Activated CD4-positive, alpha-beta memory T cell treated with anti-CD3 and anti-CD28 coated beads for 36 hours (primary cell): ENCODE results near the gene TMED8. TPM values are rescaled to one million over a fixed set of nuclear protein-coding genes. Genes with fewer than 3 reads are reported as not detected.
"Not testable (repeated sequence)": the region's sequence is repeated elsewhere in the genome, so short reads cannot be mapped to it uniquely, and the experiment has no call there.

Experiments used
- CTCF ChIA-PET: fragments of 350-600 bp; sonication (Branson Sonifier 250); formaldehyde crosslinking; loops from one replicate; lab custom pipeline; 2021; ENCODE audit warnings: antibody characterized with exemption, inconsistent platforms; lab: Charles Lee
- POLR2A ChIA-PET: fragments of 350-600 bp; sonication (Branson Sonifier 250); formaldehyde crosslinking; loops from one replicate; lab custom pipeline; 2021; ENCODE audit warnings: antibody characterized with exemption; lab: Charles Lee
- DNase-seq: peaks from one replicate; pipeline ENCODE4 v3.0.0-alpha.2; 2020
- H3K27ac Mint-ChIP-seq: one replicate; pipeline ENCODE4 v1.8.0; 2021; ENCODE audit warnings: mixed read lengths
- H3K27me3 Mint-ChIP-seq: one replicate; pipeline ENCODE4 v1.8.0; 2021; ENCODE audit warnings: mixed read lengths
- H3K36me3 Mint-ChIP-seq: one replicate; pipeline ENCODE4 v1.8.0; 2021; ENCODE audit warnings: mixed read lengths
- H3K4me1 Mint-ChIP-seq: one replicate; pipeline ENCODE4 v1.8.0; 2021; ENCODE audit warnings: low read depth, mixed read lengths
- H3K4me3 Mint-ChIP-seq: one replicate; pipeline ENCODE4 v1.8.0; 2021; ENCODE audit warnings: mild to moderate bottlenecking, mixed read lengths
- H3K9me3 Mint-ChIP-seq: one replicate; pipeline ENCODE4 v1.8.0; 2021; ENCODE audit warnings: mixed read lengths
- intact Hi-C: fragments of 100-400 bp; cut with micrococcal nuclease; formaldehyde crosslinking; loops from one replicate; pipeline ENCODE4 v1.15.1; 2023
- total RNA-seq, 2 experiments: library from RNA; stranded (reverse); gene quantifications; one replicate each; pipeline ENCODE4 v1.2.3, GENCODE V29; 2021

The TMED8 gene
- total RNA-seq, result 10 to 100 TPM; 26.9 to 27.8 TPM

GRCh38 chr14:77376771-77377501, at the start of gene TMED8, which contains the start of gene SAMD15:
TSS of gene TMED8 (minus strand) at chr14:77377094. CDS start at chr14:77377053, 41 bp downstream.
TSS of gene SAMD15 (plus strand) at chr14:77377379. CDS start at chr14:77377419, 40 bp downstream.
- Mint-ChIP-seq H3K27ac (peak within 1 kb of the TSS; percentile 82), H3K4me3 (peak within 1 kb of the TSS; percentile 92), H3K36me3 (peaks cover 20% of the 10 kb centered on the region), H3K27me3 (no peaks in the 10 kb centered on the region), H3K9me3 (no peaks in the 10 kb centered on the region), H3K4me1 (peaks cover 42% of the 10 kb centered on the region)
- ChIA-PET POLR2A (interaction anchor here (0.6 to 1.8 kb wide), 7 partner anchors 56 to 332 kb away, joined by 3 to 14 read pairs (median 4); partner anchors contain the start of genes AHSA1, GSTZ1, POMT2 and VIPAS39), CTCF (interaction anchor here (0.6 to 1.5 kb wide), 14 partner anchors 18 to 331 kb away, joined by 3 to 9 read pairs (median 3); partner anchors contain the start of genes GSTZ1, POMT2 and VIPAS39)
- DNase-seq, result peak; percentile 88
- intact Hi-C loops, result loop anchor here (1.0 to 10.0 kb wide), 5 partner anchors 56 to 358 kb away; partner anchors contain the start of genes ALKBH1, CIPC, GSTZ1 and SLIRP

DNA sequence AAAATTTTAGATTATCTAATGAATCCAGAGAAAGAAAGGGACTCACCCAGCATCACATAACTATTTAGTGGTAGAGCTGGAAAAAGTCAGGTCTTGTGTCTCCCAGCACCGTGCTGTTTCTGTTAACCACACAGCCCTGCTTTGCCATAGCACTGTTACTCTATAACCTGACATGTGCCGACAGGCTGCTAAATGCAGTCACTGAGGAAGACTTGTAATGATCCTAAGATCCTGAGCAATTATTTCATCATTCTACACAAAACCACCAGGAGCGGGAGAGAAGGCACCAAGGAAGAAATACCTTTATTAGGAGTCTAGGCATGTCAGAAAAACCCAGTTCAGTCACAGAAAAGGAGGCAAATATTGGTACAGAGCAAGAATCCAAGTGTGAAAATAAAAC, 49.5 kb upstream of the TMED8 start:
- ChIA-PET POLR2A (no interaction called here), CTCF (no interaction called here)
- intact Hi-C loops, result no loop called here
- H3K36me3 Mint-ChIP-seq, result peaks cover 82% of the 10 kb centered on the region
- H3K4me3 Mint-ChIP-seq, result no peak overlapping the region
- no peaks in the 10 kb centered on the region for H3K4me1 Mint-ChIP-seq
- no peak overlapping the region for H3K27ac Mint-ChIP-seq
- no peaks in the 10 kb centered on the region for H3K27me3 Mint-ChIP-seq
- DNase-seq, result no peak
- peaks cover 4% of the 10 kb centered on the region for H3K9me3 Mint-ChIP-seq

DNA sequence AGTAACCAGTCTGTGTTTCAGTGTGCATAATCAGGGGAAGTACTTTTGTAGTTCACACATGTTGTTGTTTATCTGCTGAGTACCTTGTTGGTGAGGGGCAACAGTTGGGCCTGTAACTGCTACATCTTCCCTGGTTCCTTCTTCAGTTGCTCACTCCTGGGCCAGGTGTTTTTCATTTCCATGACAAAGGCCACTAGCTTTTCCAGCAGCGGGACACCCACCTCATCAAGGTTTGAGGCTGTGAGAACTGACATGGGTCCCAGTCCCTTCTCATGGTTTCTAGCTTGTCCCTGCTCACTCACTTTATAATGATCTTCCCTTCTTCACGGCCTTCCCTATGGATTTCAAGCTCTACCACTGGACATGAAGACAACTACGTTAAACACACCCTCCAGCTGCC, 48.0 kb upstream of the TMED8 start:
- Mint-ChIP-seq H3K9me3 (peaks cover 16% of the 10 kb centered on the region), H3K4me1 (no peaks in the 10 kb centered on the region), H3K27me3 (no peaks in the 10 kb centered on the region), H3K4me3 (no peak overlapping the region), H3K27ac (no peak overlapping the region), H3K36me3 (peaks cover 82% of the 10 kb centered on the region)
- intact Hi-C loops, result no loop called here
- no peak for DNase-seq
- ChIA-PET CTCF (no interaction called here), POLR2A (no interaction called here)

- Mint-ChIP-seq H3K27ac (no peak within 1 kb of the TSS), H3K4me3 (no peak within 1 kb of the TSS), H3K36me3 (peaks cover 73% of the 10 kb centered on the region), H3K4me1 (no peaks in the 10 kb centered on the region), H3K9me3 (peaks cover 25% of the 10 kb centered on the region), H3K27me3 (no peaks in the 10 kb centered on the region)
- intact Hi-C loops, result no loop called here
- POLR2A ChIA-PET, result no interaction called here
- CTCF ChIA-PET, result no interaction called here
- DNase-seq, result no peak
These were observed 46.5 kb upstream of the TMED8 start, which contains the start of gene NOXRED1 for GRCh38 chr14:77423423-77423822. TSS of gene NOXRED1 (minus strand) at chr14:77423523. CDS start at chr14:77422889, 634 bp downstream.

- H3K27me3 Mint-ChIP-seq, result no peaks in the 10 kb centered on the region
- ChIA-PET POLR2A (no interaction called here), CTCF (interaction anchor here (1.0 kb wide), 1 partner anchor 15 kb away, joined by 3 read pairs; no protein-coding TSS in a partner anchor)
- H3K4me1 Mint-ChIP-seq, result no peaks in the 10 kb centered on the region
- no peak overlapping the region for H3K4me3 Mint-ChIP-seq
- H3K9me3 Mint-ChIP-seq, result peaks cover 31% of the 10 kb centered on the region
- no peak for DNase-seq
- intact Hi-C loops, result no loop called here
- no peak overlapping the region for H3K27ac Mint-ChIP-seq
- peaks cover 51% of the 10 kb centered on the region for H3K36me3 Mint-ChIP-seq
These were observed 44.3 kb upstream of the TMED8 start for GRCh38 chr14:77421201-77421600.

DNA sequence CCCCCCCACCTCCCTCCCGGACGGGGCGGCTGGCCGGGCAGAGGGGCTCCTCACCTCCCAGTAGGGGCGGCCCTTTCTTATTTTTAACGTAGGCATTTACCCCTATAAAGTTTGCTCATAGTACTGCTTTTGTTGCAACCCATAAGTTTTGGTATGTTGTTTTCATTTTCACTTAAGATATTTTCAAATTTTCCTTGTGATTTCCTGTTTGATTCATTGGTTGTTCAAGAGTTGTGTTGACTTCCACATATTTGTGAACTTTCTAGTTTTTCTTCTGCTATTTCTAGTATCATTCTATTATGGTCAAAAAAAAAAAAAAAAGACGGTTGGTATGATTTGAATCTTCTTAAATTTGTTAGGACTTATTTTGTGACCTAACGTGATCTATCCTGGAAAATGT, 39.9 kb upstream of the TMED8 start:
- H3K27me3 Mint-ChIP-seq, result no peaks in the 10 kb centered on the region

GRCh38 chr14:77416098-77416497, 39.2 kb upstream of the TMED8 start:
- CTCF ChIA-PET, result not testable (repeated sequence)

More for the DNA sequence above, 39.9 kb upstream of the TMED8 start:
- peaks cover 31% of the 10 kb centered on the region for H3K9me3 Mint-ChIP-seq
- intact Hi-C loops, result no loop called here
- DNase-seq, result no peak
- H3K4me3 Mint-ChIP-seq, result no peak overlapping the region
- no peak overlapping the region for H3K27ac Mint-ChIP-seq
- no peaks in the 10 kb centered on the region for H3K4me1 Mint-ChIP-seq
- POLR2A ChIA-PET, result no interaction called here
- CTCF ChIA-PET, result no interaction called here
- H3K36me3 Mint-ChIP-seq, result peaks cover 14% of the 10 kb centered on the region

DNA sequence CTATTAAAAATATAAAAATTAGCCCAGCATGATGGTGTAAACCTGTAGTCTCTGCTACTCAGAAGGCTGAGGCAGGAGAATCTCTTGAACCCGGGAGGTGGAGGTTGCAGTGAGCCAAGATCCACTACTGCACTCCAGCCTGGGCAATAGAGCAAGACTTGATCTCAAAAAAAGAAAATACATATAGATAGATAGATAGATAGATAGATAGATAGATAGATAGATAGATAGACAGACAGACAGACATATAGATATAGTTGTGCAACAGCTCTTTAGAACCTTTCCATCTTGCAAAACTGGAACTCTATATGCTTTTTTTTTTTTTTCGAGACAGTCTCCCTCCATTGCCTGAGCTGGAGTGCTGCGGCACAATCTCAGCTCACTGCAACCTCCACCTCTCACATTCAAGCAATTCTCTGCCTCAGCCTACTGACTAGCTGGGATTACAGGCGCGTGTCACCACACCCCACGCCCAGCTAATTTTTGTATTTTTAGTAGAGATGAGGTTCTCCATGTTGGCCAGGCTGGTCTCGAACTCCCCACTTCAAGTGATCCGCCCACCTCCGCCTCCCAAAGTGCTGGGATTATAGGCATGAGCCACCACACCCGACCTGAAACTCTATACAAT, 38.6 kb upstream of the TMED8 start:
- H3K36me3 Mint-ChIP-seq, H3K27ac Mint-ChIP-seq, POLR2A ChIA-PET, DNase-seq, H3K4me1 Mint-ChIP-seq, H3K4me3 Mint-ChIP-seq, H3K27me3 Mint-ChIP-seq, intact Hi-C loops, CTCF ChIA-PET: not testable (repeated sequence)
- peaks cover 20% of the 10 kb centered on the region for H3K9me3 Mint-ChIP-seq

More at GRCh38 chr14:77416098-77416497, 39.2 kb upstream of the TMED8 start:
- H3K27ac Mint-ChIP-seq, H3K4me1 Mint-ChIP-seq, H3K4me3 Mint-ChIP-seq, intact Hi-C loops, H3K27me3 Mint-ChIP-seq, DNase-seq, POLR2A ChIA-PET, H3K36me3 Mint-ChIP-seq: not testable (repeated sequence)
- H3K9me3 Mint-ChIP-seq, result peaks cover 23% of the 10 kb centered on the region

DNA sequence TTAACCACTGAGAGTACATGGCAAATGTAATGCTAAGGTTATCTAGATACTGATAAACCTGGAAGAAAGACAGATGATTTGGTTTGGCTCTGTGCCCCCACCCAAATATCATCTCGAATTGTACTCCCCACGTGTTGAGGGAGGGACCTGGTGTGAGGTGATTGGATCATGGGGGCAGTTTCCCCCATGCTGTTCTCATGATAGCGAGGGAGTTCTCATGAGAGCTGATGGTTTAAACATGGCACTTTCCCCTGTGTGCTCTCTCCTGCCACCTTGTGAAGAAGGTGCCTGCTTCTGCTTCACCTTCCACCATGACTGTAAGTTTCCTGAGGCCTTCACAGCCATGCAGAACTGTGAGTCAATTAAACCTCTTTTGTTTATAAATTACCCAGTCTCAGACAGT, 32.2 kb upstream of the TMED8 start:
- DNase-seq, result peak; percentile 13
- Mint-ChIP-seq H3K27me3 (no peaks in the 10 kb centered on the region), H3K9me3 (no peaks in the 10 kb centered on the region), H3K36me3 (no peaks in the 10 kb centered on the region), H3K27ac (no peak overlapping the region), H3K4me1 (no peaks in the 10 kb centered on the region), H3K4me3 (no peak overlapping the region)
- intact Hi-C loops, result no loop called here
- ChIA-PET POLR2A (no interaction called here), CTCF (no interaction called here)

- POLR2A ChIA-PET, result no interaction called here
These were observed 30.3 kb upstream of the TMED8 start for GRCh38 chr14:77407158-77407557.

GRCh38 chr14:77406718-77407117, 29.8 kb upstream of the TMED8 start:
- no peak for DNase-seq
- ChIA-PET POLR2A (no interaction called here), CTCF (no interaction called here)
- no peaks in the 10 kb centered on the region for H3K36me3 Mint-ChIP-seq
- H3K27ac Mint-ChIP-seq, result no peak overlapping the region
- H3K27me3 Mint-ChIP-seq, result no peaks in the 10 kb centered on the region
- no peaks in the 10 kb centered on the region for H3K4me1 Mint-ChIP-seq
- intact Hi-C loops, result no loop called here
- no peaks in the 10 kb centered on the region for H3K9me3 Mint-ChIP-seq
- no peak overlapping the region for H3K4me3 Mint-ChIP-seq

More at GRCh38 chr14:77407158-77407557, 30.3 kb upstream of the TMED8 start:
- no peak for DNase-seq
- Mint-ChIP-seq H3K27me3 (no peaks in the 10 kb centered on the region), H3K36me3 (no peaks in the 10 kb centered on the region), H3K27ac (no peak overlapping the region), H3K9me3 (no peaks in the 10 kb centered on the region), H3K4me1 (no peaks in the 10 kb centered on the region), H3K4me3 (no peak overlapping the region)
- intact Hi-C loops, result no loop called here
- CTCF ChIA-PET, result no interaction called here

GRCh38 chr14:77406086-77406485, 29.2 kb upstream of the TMED8 start:
- Mint-ChIP-seq H3K27me3 (no peaks in the 10 kb centered on the region), H3K4me3 (no peak overlapping the region), H3K9me3 (no peaks in the 10 kb centered on the region), H3K27ac (no peak overlapping the region), H3K4me1 (no peaks in the 10 kb centered on the region), H3K36me3 (no peaks in the 10 kb centered on the region)
- POLR2A ChIA-PET, result no interaction called here
- no peak for DNase-seq
- intact Hi-C loops, result no loop called here
- CTCF ChIA-PET, result no interaction called here
